Adipose tissue (tissue), 3 donors: ENCODE results near the gene ZFYVE21. TPM values are rescaled to one million over a fixed set of nuclear protein-coding genes. Genes with fewer than 3 reads are reported as not detected.

ENCODE experiments used
- H3K27ac ChIP-seq: one replicate; pipeline ENCODE4 v1.5.1; 2013; ENCODE audit warnings: low read depth, low read length
- WGBS, 3 donors: extraction: QIAGEN DNeasy Blood & Tissue Kit; methylation state at CpG; one replicate each; pipeline ENCODE4 v1.1.7; 2013; 5-methylcytosine and 5-hydroxymethylcytosine counted together
- polyA plus RNA-seq, 3 donors: library from polyadenylated mRNA; stranded (reverse); fragments of 200-250 nt; gene quantifications; one replicate each; pipeline ENCODE4 v1.2.3, GENCODE V29; 2013
- donor health status: healthy with polysubstance abuse.
- donor health status: Bipolar disorder and iron deficiency.
- donor health status: healthy.

The ZFYVE21 gene
- 100 to 1,000 TPM in 1 of 3 donors, 10 to 100 TPM in 2; 30.2 to 107 (median 81.8) TPM for polyA plus RNA-seq

DNA sequence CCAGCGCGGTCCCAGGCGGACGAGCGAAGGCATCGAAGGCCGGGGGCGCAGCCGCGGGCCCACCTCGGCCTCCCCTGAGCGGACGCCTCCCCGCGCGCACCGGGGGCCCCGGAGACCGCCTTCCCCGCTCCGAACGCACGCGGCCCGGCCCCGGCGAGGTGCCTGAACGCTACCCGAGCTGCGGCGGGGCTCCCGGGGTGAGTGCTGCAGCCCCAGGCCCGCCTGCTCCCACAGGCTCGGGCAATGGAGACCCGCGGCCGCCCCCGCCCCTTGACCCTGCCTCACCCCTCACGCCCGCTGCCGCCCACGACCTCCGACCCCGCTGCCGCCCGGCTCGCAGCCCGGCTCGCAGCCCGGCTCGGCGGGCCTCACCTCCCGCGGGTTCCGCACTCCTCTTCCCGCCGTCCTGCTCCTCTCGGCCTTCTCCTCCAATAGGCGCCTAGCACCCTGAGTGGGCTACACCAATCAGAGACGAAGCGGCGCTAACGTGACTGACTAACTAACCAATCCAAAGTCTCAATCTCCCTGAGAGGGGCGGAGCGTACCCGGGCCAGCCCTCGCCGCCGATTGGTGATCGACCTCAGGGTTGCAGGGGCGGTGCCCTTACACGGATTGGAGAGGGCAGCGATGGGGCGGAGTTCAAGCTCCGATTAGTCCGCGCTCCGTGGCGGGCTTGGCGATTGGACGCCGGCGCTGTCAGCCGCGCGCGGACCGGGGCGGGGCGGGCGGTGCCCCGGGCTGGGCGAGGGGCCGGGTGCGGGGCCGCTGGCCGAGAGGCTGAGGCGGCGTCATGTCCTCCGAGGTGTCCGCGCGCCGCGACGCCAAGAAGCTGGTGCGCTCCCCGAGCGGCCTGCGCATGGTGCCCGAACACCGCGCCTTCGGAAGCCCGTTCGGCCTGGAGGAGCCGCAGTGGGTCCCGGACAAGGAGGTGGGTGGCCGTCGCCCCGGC, at the start of gene ZFYVE21, which contains the start of gene XRCC3:
ZFYVE21 (plus strand) TSS at position 759 of the 949 bp plus-strand sequence; CDS start at position 791, 32 bp downstream.
XRCC3 (minus strand) TSS at position 400 of the 949 bp plus-strand sequence. CDS start 4,364 bp downstream, outside the sequence.
- WGBS, 3 donors: 0 to 1% (median 0%) methylated on average over 63 to 121 of the region's 121 CpGs
- H3K27ac ChIP-seq: no peak within 1 kb of the TSS

DNA sequence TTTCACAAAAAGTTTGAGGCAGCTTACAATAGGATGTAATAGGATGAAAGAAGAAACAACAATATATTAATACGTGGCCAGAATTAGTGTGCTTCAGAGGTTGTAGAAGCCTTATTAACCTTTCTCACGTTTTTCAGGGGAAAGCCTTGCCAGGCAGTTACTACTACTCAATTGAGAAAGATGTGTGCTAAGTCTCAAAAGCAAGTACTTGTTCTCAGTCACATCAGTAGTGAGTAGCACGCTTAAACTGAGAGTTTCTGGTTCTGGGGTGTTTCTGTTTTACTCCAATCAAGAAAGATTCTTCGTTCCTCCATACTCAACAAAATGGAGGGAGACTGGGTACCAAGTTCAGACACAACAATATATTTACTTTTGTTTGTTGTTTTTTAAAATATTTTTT, 47.9 kb upstream of the ZFYVE21 start:
- WGBS, 3 donors: 83 to 89% (median 89%) methylated on average over 4 of the region's 4 CpGs
- no peak overlapping the region for H3K27ac ChIP-seq

DNA sequence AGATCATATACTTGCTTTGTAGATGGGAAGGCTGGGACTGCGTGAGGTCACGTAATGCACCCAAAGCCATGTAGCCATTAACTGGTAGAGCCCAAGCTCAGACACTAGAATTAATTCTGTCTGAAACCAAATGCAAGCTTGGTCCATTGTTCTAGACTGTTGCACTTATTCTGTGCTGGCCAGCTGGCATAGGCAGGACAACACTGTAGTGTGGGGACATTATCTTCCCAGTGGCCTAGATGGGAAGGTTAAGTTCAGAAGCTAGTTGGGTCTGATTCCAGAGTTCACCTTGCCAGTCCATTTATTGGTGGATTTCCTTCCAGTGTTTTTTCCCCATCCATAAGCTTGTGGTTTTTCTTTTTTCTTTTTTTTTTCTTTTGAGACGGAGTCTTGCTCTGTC, 47.5 kb upstream of the ZFYVE21 start:
- WGBS, 3 donors: 95 to 98% (median 98%) methylated on average over 3 of the region's 3 CpGs
- H3K27ac ChIP-seq: no peak overlapping the region

DNA sequence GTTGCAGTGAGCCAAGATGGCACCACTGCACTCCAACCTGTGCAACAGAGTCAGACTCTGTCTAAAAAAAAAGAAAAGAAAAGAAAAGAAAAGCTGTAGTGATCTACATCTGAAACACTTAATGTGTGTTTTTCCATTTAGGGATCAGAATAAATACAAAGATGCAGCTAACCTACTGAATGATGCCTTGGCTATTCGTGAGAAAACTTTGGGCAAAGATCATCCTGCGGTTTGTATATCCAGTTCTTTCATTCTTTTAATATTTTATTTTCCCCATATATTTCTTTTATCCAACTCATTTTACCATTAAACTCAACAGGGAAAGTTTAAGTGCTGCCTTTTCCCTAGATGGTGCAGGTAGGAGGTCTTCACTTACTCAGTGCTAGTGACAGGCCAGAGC, 46.2 kb upstream of the ZFYVE21 start:
- H3K27ac ChIP-seq: no peak overlapping the region
- 89 to 98% (median 97%) methylated on average over 2 of the region's 2 CpGs for WGBS, 3 donors

DNA sequence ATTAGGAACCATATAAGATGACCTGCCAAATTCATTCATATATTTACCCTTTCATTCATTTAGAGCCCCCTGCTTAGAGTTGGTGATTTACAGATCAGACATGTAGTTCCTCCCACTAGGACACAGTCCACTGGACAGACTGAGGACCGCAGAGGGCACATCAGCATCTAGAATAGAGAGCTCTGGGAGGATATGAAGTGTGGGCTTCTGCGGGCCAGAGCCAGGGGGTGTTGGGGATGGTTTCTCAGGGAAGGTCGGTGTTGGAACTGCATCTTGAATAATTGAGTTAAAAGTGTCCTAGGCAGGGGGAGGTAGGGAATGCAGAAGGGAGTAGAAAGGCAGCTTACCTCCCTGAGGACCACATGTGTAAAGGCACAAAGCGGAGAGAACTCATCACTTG, 43.7 kb upstream of the ZFYVE21 start:
- H3K27ac ChIP-seq: no peak overlapping the region
- 92 to 97% (median 96%) methylated on average over 4 of the region's 4 CpGs for WGBS, 3 donors

DNA sequence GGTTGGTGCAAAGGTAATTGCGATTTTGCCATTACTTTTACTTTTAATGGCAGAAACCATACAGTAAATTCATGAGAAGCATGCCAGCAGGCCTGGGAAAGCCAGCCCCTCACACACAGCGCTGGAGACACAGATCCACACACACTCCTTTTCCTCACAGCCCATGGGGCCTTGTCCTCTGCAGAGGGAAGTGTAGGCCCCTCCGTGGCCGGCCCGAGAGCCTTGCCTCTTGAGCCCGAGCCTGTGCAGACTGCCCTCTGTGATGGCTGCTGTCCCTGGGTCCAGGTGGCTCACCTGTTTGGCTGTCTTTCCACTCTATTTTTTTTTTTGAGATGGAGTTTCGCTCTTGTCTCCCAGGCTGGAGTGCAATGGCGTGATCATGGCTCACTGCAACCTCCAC, 39.7 kb upstream of the ZFYVE21 start:
- 96 to 98% (median 97%) methylated on average over 8 of the region's 8 CpGs for whole genome bisulfite sequencing, 3 donors

DNA sequence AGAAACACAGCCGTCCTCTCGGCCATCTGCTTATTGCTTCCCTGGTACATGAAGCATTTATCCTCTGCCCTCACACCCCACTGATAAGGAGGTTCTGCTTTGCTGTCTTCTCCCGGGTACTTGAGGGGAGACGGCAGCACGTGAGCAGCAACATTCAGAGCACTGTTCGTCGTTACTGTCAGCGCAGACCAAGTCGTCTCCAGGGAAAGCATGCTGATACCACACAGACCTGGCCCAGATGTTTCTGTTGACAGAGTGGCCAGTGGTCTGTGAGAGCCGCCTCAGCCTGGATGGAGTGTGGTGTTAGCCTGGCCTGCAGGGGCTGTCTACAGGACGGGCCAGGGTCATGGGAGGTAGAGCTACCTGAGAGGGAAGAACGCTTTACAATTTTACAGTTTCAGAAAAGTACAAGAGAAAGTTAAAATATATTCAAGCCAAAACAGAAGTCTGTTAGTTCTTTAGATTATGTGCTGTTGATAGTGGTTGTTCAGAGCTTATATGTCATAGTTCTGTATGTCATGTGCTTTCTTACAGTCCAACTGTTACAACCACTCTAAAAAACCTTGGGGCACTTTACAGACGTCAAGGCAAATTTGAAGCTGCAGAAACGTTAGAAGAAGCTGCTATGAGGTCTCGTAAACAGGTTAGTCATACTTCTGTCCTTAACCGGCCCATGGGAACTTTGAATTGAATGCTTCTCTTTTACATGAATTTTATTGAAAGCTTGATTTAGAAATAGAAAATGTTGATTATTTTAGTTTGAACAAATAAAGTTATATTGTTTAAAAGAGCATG, 38.5 kb upstream of the ZFYVE21 start:
- 83 to 86% (median 83%) methylated on average over 16 of the region's 16 CpGs for WGBS, 3 donors
- no peak overlapping the region for H3K27ac ChIP-seq

More for the DNA sequence above, 39.7 kb upstream of the ZFYVE21 start:
- H3K27ac ChIP-seq: no peak overlapping the region

DNA sequence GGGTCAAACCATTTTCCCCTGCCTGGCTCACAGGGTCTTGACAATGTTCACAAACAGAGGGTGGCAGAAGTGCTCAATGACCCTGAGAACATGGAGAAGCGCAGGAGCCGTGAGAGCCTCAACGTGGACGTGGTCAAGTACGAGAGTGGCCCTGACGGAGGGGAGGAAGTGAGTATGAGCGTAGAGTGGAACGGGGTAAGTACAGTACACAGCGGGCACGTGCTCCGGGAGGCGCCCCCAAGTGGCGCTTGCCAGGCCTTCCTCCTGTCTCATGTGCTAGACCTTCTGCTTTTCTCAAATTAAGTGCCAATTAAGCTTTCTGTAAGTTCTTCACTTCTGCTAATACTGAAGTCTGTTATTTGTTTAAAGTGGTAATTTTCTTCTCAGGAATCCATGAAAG, 36.3 kb upstream of the ZFYVE21 start:
- H3K27ac ChIP-seq: no peak overlapping the region
- WGBS, 3 donors: 27 to 65% (median 43%) methylated on average over 13 of the region's 13 CpGs

DNA sequence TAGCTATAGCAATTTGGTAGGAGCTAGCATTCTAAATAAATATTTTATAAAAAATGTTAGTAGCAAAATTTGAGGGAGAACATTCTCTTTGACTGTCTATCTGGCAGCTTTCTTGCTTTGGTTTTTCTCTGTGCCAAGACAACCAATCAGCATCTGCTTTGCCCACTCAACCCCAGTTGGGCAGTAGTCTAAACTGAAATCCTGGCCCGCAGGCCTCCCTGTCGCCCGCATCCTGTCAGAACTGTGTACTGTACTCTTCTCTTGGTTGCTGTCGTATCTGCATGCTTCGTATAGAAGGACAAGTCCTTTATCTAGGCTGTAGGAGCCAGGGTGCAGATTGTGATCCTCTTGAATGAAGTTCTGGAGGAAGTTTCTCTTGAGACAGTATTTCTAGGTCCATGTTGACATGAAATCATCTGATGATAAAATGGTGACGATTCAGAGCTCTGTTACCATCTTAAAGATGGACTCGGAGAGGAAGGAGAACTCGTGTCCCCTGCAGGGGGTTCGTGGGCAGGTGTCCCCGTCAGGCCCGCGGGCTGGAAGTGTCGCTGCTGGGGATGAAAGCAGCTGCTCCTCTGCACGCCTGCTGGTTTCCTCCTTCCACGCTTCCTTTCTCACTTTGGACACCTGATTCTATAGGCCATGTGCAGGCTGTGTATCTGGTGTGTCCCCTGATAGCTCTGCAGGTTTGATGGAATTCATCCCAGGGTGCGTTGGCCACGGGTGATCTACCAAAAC, 34.9 kb upstream of the ZFYVE21 start:
- 83 to 91% (median 85%) methylated on average over 17 of the region's 17 CpGs for WGBS, 3 donors
- no peak overlapping the region for H3K27ac ChIP-seq

DNA sequence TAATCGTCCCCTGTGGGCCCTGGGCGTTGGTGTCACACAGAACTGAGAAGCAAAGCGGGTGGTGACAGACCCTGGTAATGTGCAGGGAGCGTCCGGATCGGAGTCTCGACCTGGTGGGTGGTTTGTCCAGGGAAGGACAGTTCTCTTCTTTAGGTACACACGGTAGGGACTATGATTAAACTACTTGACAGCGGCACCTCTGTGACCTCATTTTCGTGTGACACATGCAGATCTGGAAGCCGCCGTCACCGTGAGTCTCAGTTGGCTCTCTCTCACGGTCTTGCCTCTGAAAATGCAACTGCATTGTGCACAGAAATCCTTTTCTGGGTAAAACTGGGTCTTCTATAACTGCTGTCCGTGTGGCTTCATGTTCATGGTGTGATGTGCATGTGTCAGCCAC, 32.5 kb upstream of the ZFYVE21 start:
- H3K27ac ChIP-seq: no peak overlapping the region
- 84% methylated on average over 15 of the region's 15 CpGs for WGBS, 3 donors

DNA sequence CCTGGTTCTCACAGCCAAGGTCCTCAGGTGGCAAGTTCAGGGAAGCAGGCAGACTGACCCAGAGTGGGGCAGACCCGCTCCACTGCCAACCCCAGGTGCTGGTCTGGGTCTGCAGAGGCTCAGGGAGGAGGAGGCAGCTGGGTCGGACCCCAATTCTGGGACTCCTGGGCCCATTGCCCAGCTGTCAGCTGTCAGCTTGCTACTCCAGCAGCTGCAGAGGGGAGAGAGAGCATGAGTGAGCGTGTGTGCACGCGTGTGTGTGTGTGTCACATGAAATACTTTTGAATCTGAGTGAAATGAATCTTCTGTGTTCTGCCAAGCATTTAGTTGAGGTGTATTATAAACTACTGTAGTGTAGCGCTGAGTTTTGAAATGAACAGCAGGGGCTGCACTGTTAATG, 31.1 kb upstream of the ZFYVE21 start:
- WGBS, 3 donors: 87 to 90% (median 87%) methylated on average over 6 of the region's 6 CpGs
- H3K27ac ChIP-seq: no peak overlapping the region

DNA sequence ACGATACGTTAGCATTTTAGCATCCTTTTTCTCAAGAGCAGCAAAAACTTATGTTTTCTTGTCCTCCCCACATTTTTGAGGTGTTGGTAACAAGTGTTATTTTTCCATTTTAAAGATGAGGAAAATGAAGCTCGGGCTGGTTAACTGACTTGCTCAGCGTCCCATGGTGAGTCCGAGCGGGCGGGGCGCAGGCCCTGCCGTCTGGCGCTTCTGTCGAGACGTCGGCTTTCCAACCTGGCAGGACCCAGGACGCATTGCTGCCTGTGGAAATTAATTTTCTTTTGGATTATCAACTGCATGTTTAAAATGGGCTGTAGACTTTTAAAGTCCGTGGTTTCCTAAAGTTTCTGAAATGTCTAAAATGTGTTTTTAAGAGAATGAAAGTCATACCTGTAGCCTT, 30.7 kb upstream of the ZFYVE21 start:
- WGBS, 3 donors: 90 to 92% (median 90%) methylated on average over 15 of the region's 15 CpGs

DNA sequence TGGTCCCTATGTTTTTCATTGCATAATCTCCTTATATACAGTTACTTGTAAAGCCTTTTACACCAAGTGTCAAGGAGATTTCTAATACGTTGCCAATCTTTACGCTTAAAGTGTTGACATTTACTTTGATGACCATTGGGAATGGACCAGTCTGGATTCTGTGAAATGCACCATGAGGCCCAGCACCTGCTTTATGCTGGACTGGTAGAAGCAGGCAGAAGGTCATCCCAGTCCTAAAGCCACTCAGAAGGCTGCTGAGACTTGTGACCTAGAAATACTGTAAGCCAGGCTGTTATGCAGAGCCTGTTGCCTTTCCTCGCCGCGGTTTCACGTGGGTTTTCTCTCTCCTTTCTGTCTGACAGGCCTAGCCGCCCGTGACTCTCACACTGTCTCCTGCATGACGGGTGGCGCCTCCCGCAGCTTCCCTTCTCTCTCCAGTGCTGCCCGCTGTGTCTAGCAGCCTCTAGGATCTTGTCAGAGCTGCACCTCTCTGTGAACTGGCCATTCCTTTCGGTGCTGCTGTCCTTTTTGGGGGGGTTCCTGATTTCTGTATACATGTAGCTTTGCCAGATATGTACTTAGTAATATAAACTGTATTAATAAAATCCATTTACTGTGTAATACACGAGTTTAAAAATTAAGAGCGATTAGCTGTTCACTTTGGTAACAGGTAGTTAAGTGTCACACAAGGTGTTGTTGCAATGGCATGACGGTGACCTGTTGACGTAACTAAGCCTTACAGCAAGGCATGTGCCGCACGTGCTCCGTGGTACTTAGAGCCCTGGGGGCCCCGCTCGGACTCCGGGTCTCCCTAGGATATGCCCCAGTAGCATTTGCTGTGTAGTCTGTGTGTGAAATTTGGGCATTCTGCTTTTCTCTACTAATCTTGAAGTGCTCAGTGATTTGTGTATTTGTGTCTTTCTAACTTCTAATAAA, 30.1 kb upstream of the ZFYVE21 start:
- 89 to 91% (median 90%) methylated on average over 23 of the region's 23 CpGs for WGBS, 3 donors
- no peak overlapping the region for H3K27ac ChIP-seq

More for the DNA sequence above, 30.7 kb upstream of the ZFYVE21 start:
- H3K27ac ChIP-seq: no peak overlapping the region

DNA sequence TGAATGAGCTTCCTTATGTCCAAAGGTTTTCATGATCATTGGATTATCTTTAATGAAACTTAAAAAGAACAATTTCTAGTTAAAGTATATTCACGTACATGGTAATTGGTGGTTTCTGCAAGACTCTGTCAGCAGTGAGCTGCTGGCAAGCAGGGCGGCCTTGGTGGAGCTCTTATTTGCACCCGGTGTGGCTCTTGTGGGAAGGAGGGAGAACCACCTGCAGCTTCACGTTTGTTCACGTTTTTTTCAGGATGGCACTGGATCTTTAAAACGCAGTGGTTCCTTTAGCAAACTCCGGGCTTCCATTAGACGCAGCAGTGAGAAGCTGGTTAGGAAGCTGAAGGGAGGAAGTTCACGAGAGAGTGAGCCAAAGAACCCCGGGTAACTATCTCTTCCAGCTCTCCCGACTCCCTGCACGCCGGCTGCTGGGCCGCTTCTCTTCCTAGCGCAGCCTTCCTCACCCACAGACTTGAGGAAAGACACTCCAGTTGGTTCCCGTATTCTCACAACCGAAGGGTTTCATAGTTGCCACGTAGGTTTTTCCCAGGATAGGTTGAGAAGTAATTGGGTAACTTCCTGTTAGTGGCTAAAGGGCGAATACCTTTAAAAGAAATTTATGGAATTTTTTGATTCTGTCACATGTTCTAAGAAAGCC, 28.7 kb upstream of the ZFYVE21 start:
- no peak overlapping the region for H3K27ac ChIP-seq
- 68 to 80% (median 72%) methylated on average over 19 of the region's 19 CpGs for WGBS, 3 donors

DNA sequence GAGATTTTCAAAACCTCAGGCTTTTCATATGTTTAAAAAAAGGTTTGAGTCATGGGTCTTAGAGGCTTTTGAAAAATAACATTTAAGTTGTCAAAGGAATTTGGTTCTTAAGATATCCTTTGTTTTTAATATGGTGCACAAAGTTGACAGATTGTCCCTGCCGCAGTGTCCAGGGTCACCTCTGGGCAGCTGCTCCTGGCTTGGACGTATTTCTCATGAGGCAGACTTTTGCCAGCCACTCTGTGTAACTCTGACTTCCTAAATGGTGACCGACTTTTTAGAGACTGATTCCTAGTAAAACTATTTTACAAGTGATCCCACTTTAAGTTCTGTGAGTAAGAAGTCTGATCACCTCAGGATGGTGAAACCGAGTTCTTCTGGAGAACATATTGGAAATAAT, 27.9 kb upstream of the ZFYVE21 start:
- 83 to 92% (median 87%) methylated on average over 4 of the region's 4 CpGs for WGBS, 3 donors
- no peak overlapping the region for H3K27ac ChIP-seq

DNA sequence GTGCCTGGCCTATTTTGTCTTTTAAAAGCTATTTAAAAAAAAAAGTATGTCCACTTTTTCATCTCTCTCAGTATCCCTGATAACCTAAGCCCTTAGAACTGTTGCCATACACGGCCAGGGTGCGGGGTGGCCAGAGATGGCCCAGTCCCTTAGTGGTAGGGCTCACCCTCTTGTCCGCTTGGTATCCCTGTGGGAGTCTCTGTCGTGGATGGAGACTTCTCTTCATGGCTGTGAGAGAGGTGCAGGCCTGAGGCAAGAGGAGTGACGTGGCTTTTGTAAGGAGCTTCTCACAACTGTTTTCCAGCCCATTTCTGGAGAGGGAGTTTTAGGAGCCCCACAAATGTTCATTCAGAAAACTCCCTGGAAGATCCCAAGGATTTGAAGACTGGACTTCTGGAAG, 27.2 kb upstream of the ZFYVE21 start:
- WGBS, 3 donors: 89 to 92% (median 92%) methylated on average over 5 of the region's 5 CpGs
- H3K27ac ChIP-seq: no peak overlapping the region
